DND-41 (cell line): ENCODE results near the gene VPS72.

Source experiments
- ATAC-seq: fragments of 200-7000 bp; cut with Tn5 transposase; 3 replicates; pipeline ENCODE4 v1.9.1; 2021; ENCODE audit warnings: low read depth; ENCODE audit not compliant: insufficient read depth
- DNase-seq: peaks from one replicate; pipeline ENCODE4 v3.0.0-alpha.2; 2020
- H2AFZ ChIP-seq: 2 replicates; pipeline ENCODE4 v1.6.0; 2012; ENCODE audit warnings: low read depth, low read length
- H3K27ac ChIP-seq: 2 replicates; pipeline ENCODE4 v1.5.1; 2012; ENCODE audit warnings: low read length, inconsistent platforms
- H3K27me3 ChIP-seq: fragments of 200-600 bp; sonication (generic); 2 replicates; pipeline ENCODE4 v1.6.0; 2012; ENCODE audit warnings: low read length, mild to moderate bottlenecking, inconsistent platforms; ENCODE audit not compliant: insufficient read depth, poor library complexity
- H3K36me3 ChIP-seq: 2 replicates; pipeline ENCODE4 v1.5.1; 2012; ENCODE audit warnings: low read length, inconsistent platforms; ENCODE audit not compliant: insufficient read depth
- H3K4me1 ChIP-seq: 2 replicates; pipeline ENCODE4 v1.5.1; 2012; ENCODE audit warnings: mild to moderate bottlenecking, low read length; ENCODE audit not compliant: insufficient read depth
- H3K4me2 ChIP-seq: 2 replicates; pipeline ENCODE4 v1.6.0; 2012; ENCODE audit warnings: mild to moderate bottlenecking, moderate library complexity, low read length, inconsistent platforms; ENCODE audit not compliant: insufficient read depth
- H3K4me3 ChIP-seq, 2 experiments: fragments of 200-600 bp in 1 of 2; shearing (Covaris generic) in 1 of 2; 2 replicates each; pipeline ENCODE4 v1.5.1; 2012 to 2016; ENCODE audit warnings: inconsistent platforms in 2 of 2, low read length in 2 of 2, mild to moderate bottlenecking in 2 of 2, low read depth in 1 of 2, moderate library complexity in 1 of 2
- H3K79me2 ChIP-seq: 2 replicates; pipeline ENCODE4 v1.6.0; 2012; ENCODE audit warnings: low read length, inconsistent platforms; ENCODE audit not compliant: insufficient read depth
- H3K9ac ChIP-seq: 2 replicates; pipeline ENCODE4 v1.6.0; 2012; ENCODE audit warnings: low read depth, mild to moderate bottlenecking, inconsistent platforms, low read length, moderate library complexity
- H3K9me3 ChIP-seq: 2 replicates; pipeline ENCODE4 v1.5.1; 2012; ENCODE audit warnings: low read length, moderate library complexity, mild to moderate bottlenecking, inconsistent platforms; ENCODE audit not compliant: insufficient read depth, severe bottlenecking
- H4K20me1 ChIP-seq: 2 replicates; pipeline ENCODE4 v1.6.0; 2012; ENCODE audit warnings: low read length; ENCODE audit not compliant: insufficient read depth
- CTCF ChIP-seq: IDR thresholded peaks from 2 replicates; pipeline ENCODE4 v1.5.1; 2012; ENCODE audit warnings: borderline replicate concordance, low read length, moderate library complexity, mild to moderate bottlenecking; ENCODE audit not compliant: poor library complexity, severe bottlenecking; ENCODE audit errors: extremely low read depth
- EZH2 ChIP-seq: IDR thresholded peaks from 3 replicates; pipeline ENCODE4 v1.6.1; 2012; ENCODE audit warnings: borderline replicate concordance, low read depth, mild to moderate bottlenecking, moderate library complexity, low read length, inconsistent platforms; ENCODE audit not compliant: severe bottlenecking

Gene VPS72

GRCh38 chr1:151134396-151134795 lies 55.6 kb downstream of the VPS72 start:
- no peaks in the 10 kb centered on the region for H3K9me3 ChIP-seq
- H3K27me3 ChIP-seq = no peaks in the 10 kb centered on the region
- H2AFZ ChIP-seq = no peak overlapping the region
- no peaks in the 10 kb centered on the region for H3K4me1 ChIP-seq
- no peak overlapping the region for H3K9ac ChIP-seq
- no peaks in the 10 kb centered on the region for H4K20me1 ChIP-seq
- H3K4me2 ChIP-seq = no peak overlapping the region
- ATAC-seq (no peak), DNase-seq (no peak)
- no peak overlapping the region for H3K4me3 ChIP-seq
- TF ChIP-seq EZH2 = no peak
- TF ChIP-seq CTCF = no peak
- H3K36me3 ChIP-seq = no peaks in the 10 kb centered on the region
- no peak overlapping the region for H3K27ac ChIP-seq
- no peaks in the 10 kb centered on the region for H3K79me2 ChIP-seq

- Histone ChIP-seq H3K36me3 (no peaks in the 10 kb centered on the region), H3K9me3 (no peaks in the 10 kb centered on the region), H3K9ac (no peak overlapping the region), H2AFZ (no peak overlapping the region), H3K27me3 (no peaks in the 10 kb centered on the region), H4K20me1 (no peaks in the 10 kb centered on the region), H3K4me3 (no peak overlapping the region), H3K4me2 (no peak overlapping the region), H3K79me2 (no peaks in the 10 kb centered on the region), H3K27ac (no peak overlapping the region), H3K4me1 (no peaks in the 10 kb centered on the region)
- DNase-seq (no peak), ATAC-seq (no peak)
- TF ChIP-seq CTCF = no peak
Measured at GRCh38 chr1:151133018-151133806, 56.8 kb downstream of the VPS72 start.

- Histone ChIP-seq H3K9ac (no peak overlapping the region), H4K20me1 (no peaks in the 10 kb centered on the region), H3K4me3 (no peak overlapping the region), H3K27me3 (no peaks in the 10 kb centered on the region), H3K79me2 (no peaks in the 10 kb centered on the region), H3K36me3 (no peaks in the 10 kb centered on the region), H3K9me3 (no peaks in the 10 kb centered on the region), H3K4me1 (no peaks in the 10 kb centered on the region), H2AFZ (no peak overlapping the region), H3K4me2 (no peak overlapping the region), H3K27ac (no peak overlapping the region)
- no peak for TF ChIP-seq CTCF
- no peak for TF ChIP-seq EZH2
- DNase-seq (no peak), ATAC-seq (no peak)
Measured at GRCh38 chr1:151132335-151133017, 57.5 kb downstream of the VPS72 start.
